Right ventricle myocardium superior (tissue), 1 donor: Measurements from ENCODE around the gene EQTN. TPM values are rescaled to one million over a fixed set of nuclear protein-coding genes. Genes with fewer than 3 reads are reported as not detected.

ENCODE experiments used
- ATAC-seq: fragments of 200-7000 bp; cut with Tn5 transposase; one replicate; pipeline ENCODE4 v1.9.1; 2020; ENCODE audit warnings: mild to moderate bottlenecking; ENCODE audit not compliant: poor library complexity
- DNase-seq: peaks from one replicate; pipeline ENCODE4 v3.0.0-alpha.2; 2020
- intact Hi-C: fragments of 100-400 bp; cut with DNase I; formaldehyde crosslinking; loops from one replicate; pipeline ENCODE4 v1.11.2; 2022
- long read RNA-seq: library from polyadenylated mRNA; unstranded; transcript quantifications from one replicate; pipeline ENCODE4 v2.0.0, GENCODE V29; 2021
- total RNA-seq: library from RNA; stranded (reverse); fragmentation: NEBNext Ultra II Directional; extraction: Animal tissue kit (Norgen Biotek cat#: 25700); gene quantifications from one replicate; pipeline ENCODE4 v1.2.1, GENCODE V29; 2021
- donor health status: DM: no; HTN: yes; CAD: no; lungs with severe emphysema.

Gene EQTN
- not detected for total RNA-seq
- long read RNA-seq: 0 reads

DNA sequence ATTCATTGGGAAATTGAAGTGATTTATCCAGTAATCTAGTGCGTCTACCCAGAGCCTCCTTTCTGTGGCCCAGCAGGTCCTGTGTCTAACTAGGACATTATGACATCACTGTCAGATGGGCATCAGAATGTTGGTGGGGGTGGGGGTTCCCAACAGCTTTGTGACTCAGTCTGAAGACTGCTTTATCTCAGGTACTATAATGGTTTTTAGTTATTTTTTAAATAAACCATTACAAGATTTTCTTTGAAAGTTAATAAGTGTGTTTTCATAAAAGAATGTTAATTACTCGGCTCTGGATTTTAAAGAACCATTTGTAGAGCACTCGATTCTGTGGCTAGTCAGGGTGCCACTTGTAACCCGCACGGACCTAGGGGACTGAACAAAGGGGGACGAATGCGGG lies at the start of gene EQTN:
Gene EQTN (minus strand): TSS at position 101 of the 400 bp plus-strand sequence. CDS start 95 bp downstream, at position 6.
- no peak for DNase-seq
- intact Hi-C loops: no loop called here
- ATAC-seq: no peak

- no peak for DNase-seq
- no peak for ATAC-seq
Observed at GRCh38 chr9:27344776-27345175, 47.8 kb upstream of the EQTN start.

GRCh38 chr9:27341545-27342294 lies 44.8 kb upstream of the EQTN start:
- intact Hi-C loops: no loop called here
- ATAC-seq (no peak), DNase-seq (no peak)

More at GRCh38 chr9:27344776-27345175, 47.8 kb upstream of the EQTN start:
- intact Hi-C loops: no loop called here

DNA sequence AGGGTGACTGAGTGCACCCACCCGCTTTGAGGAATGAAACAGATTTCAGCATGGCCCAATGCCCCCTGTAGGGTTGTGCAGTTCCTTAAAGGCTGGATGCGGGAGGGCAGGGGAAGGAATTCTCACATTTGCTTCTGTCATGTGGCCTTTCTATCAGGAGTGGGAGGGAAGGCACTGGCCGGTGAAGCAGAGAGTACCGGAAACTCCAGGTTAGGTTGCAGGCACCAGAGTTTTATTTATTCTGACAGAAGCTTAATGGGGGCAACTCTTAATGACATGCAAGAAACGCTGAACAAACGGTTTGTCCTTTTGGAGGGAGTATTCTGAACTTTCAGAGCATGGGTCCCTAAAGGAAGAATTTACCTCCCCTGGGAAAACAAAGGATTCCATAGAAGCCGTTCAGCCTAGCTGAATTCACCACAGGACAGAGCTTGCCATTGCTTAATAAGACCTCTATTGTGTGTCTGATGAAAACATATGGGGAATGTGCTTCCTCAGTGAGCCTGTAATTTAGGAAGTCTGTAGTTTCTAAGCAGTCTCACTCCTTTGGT lies 44.1 kb upstream of the EQTN start:
- DNase-seq (no peak), ATAC-seq (peak; percentile 36)
- intact Hi-C loops: no loop called here

- intact Hi-C loops: no loop called here
- DNase-seq (no peak), ATAC-seq (no peak)
Observed at GRCh38 chr9:27340285-27340674, 43.3 kb upstream of the EQTN start.

GRCh38 chr9:27339661-27340284 lies 42.8 kb upstream of the EQTN start:
- no peak for DNase-seq
- intact Hi-C loops: no loop called here
- peak; percentile 28 for ATAC-seq

DNA sequence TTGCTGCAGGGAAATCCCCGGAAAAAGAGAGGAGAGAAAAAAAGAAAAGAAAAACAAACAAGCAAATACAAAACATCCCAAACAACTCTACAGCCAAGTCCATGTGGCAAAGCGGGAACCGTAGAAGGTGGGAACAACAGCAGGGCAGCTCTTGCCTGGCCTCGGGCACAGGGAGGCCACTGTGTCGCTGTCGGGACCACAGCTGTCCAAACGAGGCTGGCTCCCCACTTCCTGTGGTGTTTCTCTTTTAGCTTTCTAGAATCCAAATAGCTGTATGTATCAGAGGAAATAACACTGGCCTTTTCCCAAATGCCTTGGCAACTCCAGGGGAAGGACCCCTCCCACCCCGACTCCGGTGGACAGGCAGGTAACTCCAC lies 41.6 kb upstream of the EQTN start:
- DNase-seq: no peak
- ATAC-seq: no peak
- intact Hi-C loops: no loop called here

DNA sequence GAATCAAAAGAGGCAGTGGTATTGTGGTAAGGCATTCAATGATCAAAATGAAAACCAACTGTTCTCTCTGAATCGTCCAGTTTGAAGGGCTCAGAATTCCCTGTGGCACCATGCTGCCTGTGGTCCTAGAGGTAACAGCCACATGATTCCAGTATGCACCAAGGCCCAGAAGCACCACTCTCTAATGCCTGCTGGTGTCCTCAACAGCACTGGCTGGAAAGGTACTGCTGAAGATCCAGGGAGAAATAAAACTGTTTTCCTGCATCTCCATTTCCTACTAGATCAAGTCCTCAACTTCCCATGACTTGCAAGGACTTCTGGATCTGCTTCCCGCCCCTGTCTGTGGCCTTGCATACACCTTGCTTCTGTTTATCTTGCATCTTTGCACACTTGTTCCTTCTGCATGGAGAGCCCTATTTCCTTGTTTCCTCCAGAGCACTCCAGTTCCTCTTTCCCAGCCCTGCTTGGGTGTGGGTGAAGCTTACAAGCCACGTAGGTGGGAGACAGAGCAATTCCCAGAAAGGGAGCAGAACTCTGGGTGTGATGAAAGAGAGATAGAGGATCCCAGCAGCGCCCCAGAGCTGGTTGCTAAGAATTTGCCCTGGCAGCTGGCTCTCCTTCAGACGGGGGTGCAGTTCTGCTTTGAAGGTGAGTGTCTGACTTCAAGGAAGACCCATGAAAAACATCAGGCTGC lies 41.0 kb upstream of the EQTN start:
- intact Hi-C loops: no loop called here
- DNase-seq: no peak
- ATAC-seq: peak; percentile 15

DNA sequence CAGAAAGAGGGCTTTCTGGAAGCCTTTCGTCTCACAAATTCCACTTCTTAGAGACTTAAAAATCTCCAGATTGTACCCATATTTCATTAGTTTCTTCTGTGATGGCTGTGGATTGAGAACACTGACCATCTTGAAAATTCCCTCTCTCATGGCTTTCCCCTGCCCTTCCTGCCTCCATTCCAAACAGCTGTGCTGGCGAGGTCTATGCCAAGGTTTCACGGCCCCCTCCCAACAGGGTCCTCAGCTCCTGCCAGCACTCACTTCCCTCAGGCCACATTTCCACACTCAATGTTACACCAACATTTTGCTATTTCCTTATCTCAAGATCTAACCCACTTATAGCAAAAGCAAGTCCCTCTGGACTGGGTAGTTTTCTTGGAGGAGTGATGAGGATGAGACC lies 40.3 kb upstream of the EQTN start:
- DNase-seq: no peak
- ATAC-seq: no peak
- intact Hi-C loops: no loop called here

GRCh38 chr9:27336829-27337228 lies 39.9 kb upstream of the EQTN start:
- intact Hi-C loops: no loop called here
- ATAC-seq (no peak), DNase-seq (no peak)

- DNase-seq: no peak
- intact Hi-C loops: no loop called here
- ATAC-seq: no peak
Observed at GRCh38 chr9:27336126-27336525, 39.2 kb upstream of the EQTN start.

DNA sequence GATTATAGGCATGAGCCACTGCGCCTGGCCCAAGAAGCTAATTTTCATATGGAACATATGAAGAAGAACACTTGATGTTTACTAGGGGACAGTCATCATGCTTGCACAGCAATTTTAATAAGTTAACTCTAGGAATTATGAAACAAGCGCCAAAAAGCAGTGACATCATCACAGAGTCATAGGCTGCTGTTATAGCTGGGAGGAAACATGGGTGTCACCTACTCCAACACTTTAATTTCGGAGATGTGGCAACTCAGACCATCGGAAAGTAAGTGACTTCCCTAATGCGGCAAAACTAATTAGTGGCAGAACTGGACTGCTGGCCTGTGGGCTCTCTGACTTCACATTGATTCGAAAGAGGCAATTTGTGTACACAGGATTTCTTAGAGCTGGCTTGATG lies 38.1 kb upstream of the EQTN start:
- ATAC-seq: no peak
- intact Hi-C loops: no loop called here
- DNase-seq: no peak

DNA sequence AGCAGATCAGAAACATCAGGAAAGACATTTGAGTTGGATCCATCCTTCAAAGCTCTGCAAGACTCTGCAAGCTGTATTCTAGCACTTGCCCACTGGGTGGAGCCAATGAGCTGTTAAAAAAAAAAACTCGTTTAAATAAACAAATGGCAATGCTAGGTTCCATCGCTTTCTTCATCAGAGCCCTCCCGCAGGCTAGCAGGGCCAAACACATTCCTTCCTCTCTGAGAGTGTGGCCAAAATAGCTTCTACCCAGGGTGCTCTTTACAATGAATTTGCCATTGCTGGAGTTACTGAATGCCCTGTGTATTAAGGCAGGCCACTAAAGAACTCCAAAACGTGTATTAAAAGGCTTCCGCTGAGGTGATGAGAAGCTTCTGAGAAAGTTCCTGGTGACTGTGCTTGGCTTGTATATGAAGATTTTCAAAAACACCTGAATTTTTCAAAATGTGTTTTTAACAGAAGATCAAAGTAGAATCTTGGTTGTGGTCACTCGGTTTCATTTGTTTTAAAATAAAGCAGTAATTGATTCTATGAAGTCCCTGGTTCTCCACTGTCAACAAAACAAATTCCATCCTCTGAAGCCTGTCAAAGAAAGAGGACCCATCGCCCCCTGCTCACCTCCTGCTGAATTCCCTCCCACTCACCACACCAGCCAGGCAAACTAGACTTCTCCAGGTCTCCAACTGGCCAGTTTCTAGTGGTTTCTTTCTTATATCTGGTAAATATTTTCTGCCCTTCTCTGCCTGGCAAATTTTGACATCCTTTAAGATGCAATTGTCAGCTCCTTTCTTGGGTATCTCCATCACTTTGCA lies 36.5 kb upstream of the EQTN start:
- peak; percentile 96 for ATAC-seq
- DNase-seq: peak; percentile 60
- intact Hi-C loops: loop anchor here (1.0 to 5.0 kb wide), 2 partner anchors 196 to 214 kb away; partner anchors contain the start of gene MOB3B

GRCh38 chr9:27331393-27331792 lies 34.4 kb upstream of the EQTN start:
- intact Hi-C loops: loop anchor here (5.0 kb wide), 1 partner anchor 216 kb away; no protein-coding TSS in a partner anchor
- ATAC-seq: no peak

GRCh38 chr9:27329291-27329690 lies 32.3 kb upstream of the EQTN start:
- ATAC-seq: no peak

More at GRCh38 chr9:27331393-27331792, 34.4 kb upstream of the EQTN start:
- no peak for DNase-seq

DNA sequence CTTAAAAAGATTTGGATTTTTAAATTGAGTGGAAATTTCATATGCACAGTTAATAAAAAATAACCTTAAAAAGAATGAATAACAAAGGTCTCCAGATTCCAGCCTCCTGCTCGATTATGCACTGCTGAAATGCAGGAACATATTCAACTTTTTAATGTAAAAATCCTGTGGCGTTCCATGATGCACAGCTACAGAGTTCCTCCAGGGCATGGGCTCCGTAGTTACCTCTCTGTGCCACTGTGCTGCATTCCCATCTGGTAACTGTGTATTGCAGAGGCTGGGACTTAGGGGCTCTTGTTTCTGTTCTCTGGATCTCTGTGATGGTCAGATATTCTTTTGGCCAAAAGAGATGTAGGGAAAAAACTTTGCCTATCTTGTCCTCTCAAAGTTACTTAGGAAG lies 31.5 kb upstream of the EQTN start:
- no peak for ATAC-seq
- intact Hi-C loops: no loop called here
- no peak for DNase-seq

More at GRCh38 chr9:27329291-27329690, 32.3 kb upstream of the EQTN start:
- intact Hi-C loops: no loop called here
- no peak for DNase-seq

GRCh38 chr9:27311184-27311583 lies 14.2 kb upstream of the EQTN start:
- intact Hi-C loops: no loop called here
- DNase-seq (no peak), ATAC-seq (peak; percentile 67)

DNA sequence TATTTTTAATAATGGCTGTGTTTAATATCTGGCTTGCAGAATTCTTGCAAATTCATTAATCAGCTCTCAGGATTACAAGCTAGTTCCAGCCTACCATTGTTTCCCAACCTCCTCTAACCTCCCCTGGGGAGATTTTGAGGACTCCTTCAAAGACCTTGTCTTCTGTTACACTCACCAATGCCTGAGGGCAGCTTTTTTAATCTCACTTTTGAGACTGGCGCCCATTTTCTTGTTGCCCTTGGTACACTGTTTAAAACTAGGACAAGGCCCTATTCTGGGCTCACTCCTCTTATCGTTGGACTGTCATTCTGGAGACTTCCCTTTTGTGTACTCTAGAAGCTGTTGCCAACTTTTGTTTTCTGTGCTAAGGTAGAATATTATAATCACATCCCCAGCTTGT lies 13.6 kb upstream of the EQTN start:
- intact Hi-C loops: no loop called here
- ATAC-seq (peak; percentile 84), DNase-seq (no peak)
